K562 (cell line): ENCODE data around the gene HMGB3. TPM values are rescaled to one million over a fixed set of nuclear protein-coding genes. Genes with fewer than 3 reads are reported as not detected.
A peak's percentile ranks its signal among the peaks of the same experiment; 100 is the strongest.

ENCODE experiments used
- ATAC-seq: fragments of 200-7000 bp; cut with Tn5 transposase; 3 replicates; pipeline ENCODE4 v1.9.1; 2020; ENCODE audit warnings: moderate library complexity
- Bru-seq: library from RNA; stranded (reverse); fragments of 400-500 nt; gene quantifications from one replicate; lab custom pipeline; 2021; lab: Mats Ljungman, UMichigan
- BruChase-seq, 2 experiments: library from RNA; stranded (reverse); fragments of 400-500 nt; gene quantifications; one replicate each; lab custom pipeline; 2021; lab: Mats Ljungman, UMichigan
- BruUV-seq: library from RNA; stranded (reverse); fragments of 400-500 nt; replicated peaks from 2 replicates; lab custom pipeline; 2021; lab: Mats Ljungman, UMichigan
- CTCF ChIA-PET: fragments of 300-600 bp; formaldehyde crosslinking; extraction: SDS; loops from one replicate; lab custom pipeline; 2021; ENCODE audit warnings: low intra/inter-chr PET ratio; lab: Yijun Ruan, JAX
- POLR2A ChIA-PET: fragments of 300-600, 350-650 bp; sonication (Branson Sonifier 250); formaldehyde crosslinking; extraction: SDS; loops from one replicate; lab custom pipeline; 2021; ENCODE audit warnings: antibody characterized with exemption, inconsistent platforms; lab: Yijun Ruan, JAX
- DNase-seq, 4 experiments: peaks; one replicate each; pipeline versions ENCODE4 v3.0.0 to v3.0.0-alpha.2; 2011 to 2018; ENCODE audit warnings: low spot score in 3 of 4, mixed read lengths in 3 of 4; ENCODE audit errors: extremely low read depth in 1 of 4
- FAIRE-seq: peaks from 2 replicates; lab custom pipeline; 2011; peaks lifted over from hg19 to GRCh38; lab: Jason Lieb, UNC
- H2AFZ ChIP-seq: 2 replicates; pipeline ENCODE4 v1.6.0; 2011; ENCODE audit warnings: low read depth, low read length, control low read depth, inconsistent platforms
- H3K27ac ChIP-seq: fragments of 200-600 bp; 3 replicates; pipeline ENCODE4 v1.8.0; 2011; ENCODE audit warnings: low read depth, mild to moderate bottlenecking, control low read depth, inconsistent platforms, low read length, moderate library complexity, mixed read lengths; ENCODE audit errors: extremely low read depth
- H3K27me3 ChIP-seq, 2 experiments: fragments of 300-600 bp in 1 of 2; 2 replicates in 1 of 2; 3 replicates in 1 of 2; pipeline versions ENCODE4 v1.6.0 to v1.8.0; 2011; ENCODE audit warnings: inconsistent platforms in 2 of 2, low read length in 2 of 2, mild to moderate bottlenecking in 1 of 2, mixed read lengths in 1 of 2, moderate library complexity in 1 of 2; ENCODE audit not compliant: control insufficient read depth in 2 of 2, insufficient read depth in 2 of 2
- H3K36me3 ChIP-seq: fragments of 300-600 bp; 3 replicates; pipeline ENCODE4 v1.8.0; 2011; ENCODE audit warnings: mild to moderate bottlenecking, low read length, inconsistent platforms; ENCODE audit not compliant: control insufficient read depth, insufficient read depth
- H3K4me1 ChIP-seq, 2 experiments: fragments of 200-600 bp in 1 of 2; replicated peaks in 1 of 2; 2 replicates in 1 of 2; 3 replicates in 1 of 2; pipeline versions ENCODE4 v1.5.1 to v1.8.0; 2011; ENCODE audit warnings: inconsistent platforms in 2 of 2, low read length in 2 of 2, mild to moderate bottlenecking in 1 of 2, mixed read lengths in 1 of 2, moderate library complexity in 1 of 2; ENCODE audit not compliant: control insufficient read depth in 2 of 2, insufficient read depth in 2 of 2
- H3K4me2 ChIP-seq: 2 replicates; pipeline ENCODE4 v1.6.1; 2011; ENCODE audit warnings: low read length, control low read depth, inconsistent platforms, mixed read lengths; ENCODE audit not compliant: insufficient read depth
- H3K4me3 ChIP-seq: fragments of 200-600 bp; sonication (generic), shearing (Covaris generic); 2 replicates; pipeline ENCODE4 v1.5.1; 2016; ENCODE audit warnings: control low read depth, inconsistent platforms
- H3K79me2 ChIP-seq: fragments of 200-600 bp; 3 replicates; pipeline ENCODE4 v1.8.0; 2011; ENCODE audit warnings: low read length, inconsistent platforms; ENCODE audit not compliant: control insufficient read depth, insufficient read depth
- H3K9ac ChIP-seq, 2 experiments: 2 replicates each; pipeline versions ENCODE4 v1.6.0 to v1.6.1; 2011; ENCODE audit warnings: low read depth in 2 of 2, low read length in 2 of 2, control low read depth in 1 of 2, inconsistent platforms in 1 of 2, mild to moderate bottlenecking in 1 of 2, mixed read lengths in 1 of 2; ENCODE audit not compliant: insufficient read depth in 1 of 2
- H3K9me1 ChIP-seq: one replicate; pipeline ENCODE4 v1.6.0; 2011; ENCODE audit warnings: inconsistent platforms, mild to moderate bottlenecking, low read length, moderate library complexity; ENCODE audit not compliant: control insufficient read depth, insufficient read depth
- H3K9me3 ChIP-seq: replicated peaks from 2 replicates; pipeline ENCODE4 v1.5.1; 2011; ENCODE audit warnings: low read depth, low read length, inconsistent platforms; ENCODE audit not compliant: control insufficient read depth, insufficient read depth
- H4K20me1 ChIP-seq: replicated peaks from 2 replicates; pipeline ENCODE4 v1.6.1; 2011; ENCODE audit warnings: low read length, inconsistent platforms, mixed read lengths; ENCODE audit not compliant: control insufficient read depth, insufficient read depth
- ARID1B ChIP-seq: fragments of 450-650 bp; IDR thresholded peaks from 2 replicates; pipeline ENCODE4 v1.6.1; 2016; ENCODE audit warnings: antibody characterized with exemption, mild to moderate bottlenecking, inconsistent platforms
- BCOR ChIP-seq: fragments of 450-650 bp; IDR thresholded peaks from 2 replicates; pipeline ENCODE4 v1.6.1; 2016
- DNMT1 ChIP-seq: fragments of 450-650 bp; IDR thresholded peaks from 2 replicates; pipeline ENCODE4 v1.6.1; 2016; ENCODE audit warnings: antibody characterized with exemption, mild to moderate bottlenecking
- IFI16 ChIP-seq: fragments of 250-450 bp; sonication (Bioruptor Pico); IDR thresholded peaks from 2 replicates; pipeline ENCODE4 v2.1.2; 2022; ENCODE audit warnings: mild to moderate bottlenecking, inconsistent platforms
- LEF1 ChIP-seq: fragments of 450-650 bp; IDR thresholded peaks from 2 replicates; pipeline ENCODE4 v1.6.1; 2016; ENCODE audit warnings: mild to moderate bottlenecking
- NFYB ChIP-seq: IDR thresholded peaks from 2 replicates; pipeline ENCODE4 v1.6.1; 2011; ENCODE audit warnings: mild to moderate bottlenecking, moderate library complexity; ENCODE audit not compliant: insufficient read length; ENCODE audit errors: extremely low read depth
- POLR2G ChIP-seq: fragments of 200-400 bp; formaldehyde crosslinking; IDR thresholded peaks from 2 replicates; pipeline ENCODE4 v1.6.1; 2017; ENCODE audit warnings: low read depth, mild to moderate bottlenecking, antibody characterized with exemption, low read length, moderate library complexity
- STAT5A ChIP-seq: IDR thresholded peaks from 2 replicates; pipeline ENCODE4 v1.6.1; 2012; ENCODE audit warnings: low read length, inconsistent platforms, borderline replicate concordance
- ZNF239 ChIP-seq: fragments of 250-450 bp; sonication (Bioruptor Pico); IDR thresholded peaks from 2 replicates; pipeline ENCODE4 v1.4.0; 2020; ENCODE audit warnings: mild to moderate bottlenecking
- ZNF79 ChIP-seq: fragments of 250-450 bp; sonication (Bioruptor Pico); IDR thresholded peaks from 2 replicates; pipeline ENCODE4 v1.4.0; 2020; ENCODE audit warnings: low read depth, mild to moderate bottlenecking, moderate library complexity
- WGBS: fragments of 100-300 bp; shearing (Covaris generic); methylation state at CpG from one replicate; pipeline ENCODE4 v1.1.6; 2016; ENCODE audit warnings: low coverage, mixed read lengths; ENCODE audit not compliant: insufficient coverage; ENCODE audit errors: missing lambda C conversion rate; 5-methylcytosine and 5-hydroxymethylcytosine counted together
- in situ Hi-C: fragments of 300-500 bp; cut with MboI; formaldehyde crosslinking; loops from 4 replicates; pipeline ENCODE4 v1.15.0; 2018; ENCODE audit warnings: inconsistent platforms, mixed read lengths
- intact Hi-C: fragments of 100-400 bp; cut with micrococcal nuclease; formaldehyde crosslinking; loops from 2 replicates; pipeline ENCODE4 v1.14.2; 2022
- long read RNA-seq, 3 experiments: library from polyadenylated mRNA in 2 of 3; library from RNA in 1 of 3; unstranded in 2 of 3; stranded (forward) in 1 of 3; transcript quantifications; one replicate each; pipeline ENCODE4 v2.0.0, GENCODE V29; 2019 to 2022
- polyA minus RNA-seq, 3 experiments: library from RNA; depleted of rRNA, polyadenylated mRNA; stranded (reverse); fragments of >200 nt; gene quantifications; 2 replicates each; pipeline ENCODE4 v1.2.3, GENCODE V29; 2011
- polyA plus RNA-seq, 8 experiments: library from polyadenylated mRNA; depleted of rRNA in 4 of 8; stranded (reverse) in 5 of 8; unstranded in 3 of 8; fragments of >200 nt; fragmentation: Nextera tagmentation in 2 of 8; fragmentation: Illumina TruSeq in 1 of 8; extraction: Ambion mirVana in 2 of 8; extraction: Trizol in 1 of 8; gene quantifications; 2 replicates each; pipeline versions ENCODE4 v1.2.1 to v1.2.3, GENCODE V29; 2011 to 2014; ENCODE audit warnings: inconsistent platforms in 1 of 8, missing spikeins in 1 of 8
- total RNA-seq, 7 experiments: library from RNA; depleted of rRNA in 6 of 7; stranded (reverse); fragments of >200 nt in 6 of 7; fragmentation: Illumina TruSeq in 2 of 7; extraction: Trizol in 2 of 7; gene quantifications; 2 replicates each; pipeline versions ENCODE4 v1.2.1 to v1.2.3, GENCODE V29; 2011 to 2021; ENCODE audit warnings: low replicate concordance in 1 of 7
- TF ChIP-seq, protein P1 (sequence below): fragments of 450-650 bp; IDR thresholded peaks from 2 replicates; pipeline ENCODE4 v1.6.1; 2016; ENCODE audit warnings: mild to moderate bottlenecking
- TF ChIP-seq, protein P2 (sequence below), 2 experiments: IDR thresholded peaks; 2 replicates each; pipeline ENCODE4 v1.6.1; 2011; ENCODE audit warnings: borderline replicate concordance in 1 of 2, control low read depth in 1 of 2, low read depth in 1 of 2, low read length in 1 of 2, mild to moderate bottlenecking in 1 of 2, mixed read lengths in 1 of 2, moderate library complexity in 1 of 2; ENCODE audit not compliant: insufficient read depth in 1 of 2, insufficient read length in 1 of 2, poor library complexity in 1 of 2, severe bottlenecking in 1 of 2; ENCODE audit errors: extremely low read depth in 1 of 2

HMGB3 gene
- total RNA-seq (2011; cell fraction: chromatin; rRNA removed; ENCODE audit: low replicate concordance), result 8.8 and 18.0 TPM in 2 replicates
- 6.4 and 8.7 TPM in 2 replicates for total RNA-seq (2011; cell fraction: nucleolus; rRNA removed)
- total RNA-seq (2011; cell fraction: nucleoplasm; rRNA removed), result 11.2 and 14.2 TPM in 2 replicates
- total RNA-seq (2014; rRNA removed) (63.0 and 64.5 TPM in 2 replicates), total RNA-seq (2014; rRNA removed; fragmentation: Illumina TruSeq; extraction: Trizol) (117 and 155 TPM in 2 replicates), total RNA-seq (2015; rRNA removed; fragmentation: Illumina TruSeq; extraction: Trizol) (86.9 and 89.8 TPM in 2 replicates), total RNA-seq (2021) (61.4 and 71.7 TPM in 2 replicates), polyA plus RNA-seq (2011; rRNA removed) (21.6 and 36.7 TPM in 2 replicates), polyA plus RNA-seq (2014; fragmentation: Illumina TruSeq; extraction: Trizol) (168 and 175 TPM in 2 replicates), polyA plus RNA-seq (2014; fragmentation: Nextera tagmentation; extraction: Ambion mirVana) (100 to 1,000 TPM; 134 to 138 TPM), polyA plus RNA-seq (2014; rRNA removed) (90.5 and 118 TPM in 2 replicates), polyA minus RNA-seq (2011; rRNA and poly(A)+ RNA removed) (21.7 and 25.7 TPM in 2 replicates), Bru-seq, nascent RNA (percentile 93 among the genes with signal in this experiment), BruChase-seq, experiment 1, labeled RNA remaining after a 2-hour chase (percentile 87 among the genes with signal in this experiment), BruChase-seq, experiment 2, labeled RNA remaining after a 6-hour chase (percentile 90 among the genes with signal in this experiment)
- 3.4 and 7.9 TPM in 2 replicates for polyA plus RNA-seq (2011; cell fraction: cytosol; rRNA removed)
- polyA plus RNA-seq (2011; cell fraction: nucleus; rRNA removed), result 4.9 and 10.2 TPM in 2 replicates
- 55.3 and 91.8 TPM in 2 replicates for polyA plus RNA-seq (2012)
- polyA minus RNA-seq (2011; cell fraction: cytosol; rRNA and poly(A)+ RNA removed), result 9.4 and 16.1 TPM in 2 replicates
- polyA minus RNA-seq (2011; cell fraction: nucleus; rRNA and poly(A)+ RNA removed), result 6.7 and 11.9 TPM in 2 replicates
- long read RNA-seq, experiment 1, transcript HMGB3-201 (5 exons, 3,560 nt), result major isoform, 105 of 169 reads
- long read RNA-seq, experiment 1, partial matches to known transcripts, result 34 of 169 reads
- long read RNA-seq, experiment 1, other reads (novel, unspliced or antisense), result 29 of 169 reads
- long read RNA-seq, experiment 2, transcript HMGB3-201 (5 exons, 3,560 nt), result major isoform, 34 of 101 reads
- long read RNA-seq, experiment 2, partial matches to known transcripts, result 35 of 101 reads
- long read RNA-seq, experiment 2, other reads (novel, unspliced or antisense), result 27 of 101 reads
- long read RNA-seq, experiment 3, transcript HMGB3-201 (5 exons, 3,560 nt), result major isoform, 74 of 91 reads
- long read RNA-seq, experiment 3, partial matches to known transcripts, result 11 of 91 reads
- long read RNA-seq, experiment 3, other reads (novel, unspliced or antisense), result 6 of 91 reads

GRCh38 chrX:150982788-150983520 lies at the start of gene HMGB3:
Gene HMGB3 (plus strand): TSS chrX:150983335. CDS start chrX:150985600, 2,265 bp downstream.
- Histone ChIP-seq H3K27me3 (no peaks in the 10 kb centered on the region), H3K4me2 (peak within 1 kb of the TSS; percentile 25; the same call in 1 of the 2 replicates), H2AFZ (peak within 1 kb of the TSS; percentile 88), H3K9me3 (no peaks in the 10 kb centered on the region), H3K79me2 (peaks cover 13% of the 10 kb centered on the region), H4K20me1 (no peaks in the 10 kb centered on the region), H3K9me1 (no peaks in the 10 kb centered on the region), H3K4me3 (peak within 1 kb of the TSS; percentile 73), H3K27ac (peak within 1 kb of the TSS; percentile 82), H3K4me1 (peaks cover 7 to 11% of the 10 kb centered on the region in 2 experiments; a peak in 4 of 5 replicates), H3K36me3 (peaks cover 23% of the 10 kb centered on the region; the same call in 1 of the 3 replicates), H3K9ac (peak within 1 kb of the TSS; percentile 72 to 93; a peak in 3 of 4 replicates)
- intact Hi-C loops, result loop anchor here (5.0 kb wide), 1 partner anchor 86 kb away; the partner anchor contains the start of gene CD99L2
- BruUV-seq, result TSS peak; percentile 59
- DNase-seq (peak; percentile 92 to 95 (median 94)), ATAC-seq (peak; percentile 100), FAIRE-seq (peak; percentile 91)
- POLR2A ChIA-PET, result interaction anchor here (0.7 to 1.4 kb wide), 3 partner anchors 40 to 210 kb away, joined by 3 read pairs; no protein-coding TSS in a partner anchor
- CTCF ChIA-PET, result no interaction called here
- in situ Hi-C loops, result no loop called here
- 57% methylated on average over 17 of the region's 90 CpGs for WGBS
- TF ChIP-seq LEF1 (no peak), DNMT1 (no peak), NFYB (peak; percentile 63), ZNF239 (no peak), POLR2G (peak; percentile 87), BCOR (no peak), STAT5A (no peak), ZNF79 (no peak), ARID1B (no peak), IFI16 (CRISPR knock-in tag) (no peak)
- TF ChIP-seq, protein P1, sequence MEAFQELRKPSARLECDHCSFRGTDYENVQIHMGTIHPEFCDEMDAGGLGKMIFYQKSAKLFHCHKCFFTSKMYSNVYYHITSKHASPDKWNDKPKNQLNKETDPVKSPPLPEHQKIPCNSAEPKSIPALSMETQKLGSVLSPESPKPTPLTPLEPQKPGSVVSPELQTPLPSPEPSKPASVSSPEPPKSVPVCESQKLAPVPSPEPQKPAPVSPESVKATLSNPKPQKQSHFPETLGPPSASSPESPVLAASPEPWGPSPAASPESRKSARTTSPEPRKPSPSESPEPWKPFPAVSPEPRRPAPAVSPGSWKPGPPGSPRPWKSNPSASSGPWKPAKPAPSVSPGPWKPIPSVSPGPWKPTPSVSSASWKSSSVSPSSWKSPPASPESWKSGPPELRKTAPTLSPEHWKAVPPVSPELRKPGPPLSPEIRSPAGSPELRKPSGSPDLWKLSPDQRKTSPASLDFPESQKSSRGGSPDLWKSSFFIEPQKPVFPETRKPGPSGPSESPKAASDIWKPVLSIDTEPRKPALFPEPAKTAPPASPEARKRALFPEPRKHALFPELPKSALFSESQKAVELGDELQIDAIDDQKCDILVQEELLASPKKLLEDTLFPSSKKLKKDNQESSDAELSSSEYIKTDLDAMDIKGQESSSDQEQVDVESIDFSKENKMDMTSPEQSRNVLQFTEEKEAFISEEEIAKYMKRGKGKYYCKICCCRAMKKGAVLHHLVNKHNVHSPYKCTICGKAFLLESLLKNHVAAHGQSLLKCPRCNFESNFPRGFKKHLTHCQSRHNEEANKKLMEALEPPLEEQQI, result 0 out of 2 replicates have a peak, but pooled peaks have one; percentile 21
- TF ChIP-seq, protein P2, sequence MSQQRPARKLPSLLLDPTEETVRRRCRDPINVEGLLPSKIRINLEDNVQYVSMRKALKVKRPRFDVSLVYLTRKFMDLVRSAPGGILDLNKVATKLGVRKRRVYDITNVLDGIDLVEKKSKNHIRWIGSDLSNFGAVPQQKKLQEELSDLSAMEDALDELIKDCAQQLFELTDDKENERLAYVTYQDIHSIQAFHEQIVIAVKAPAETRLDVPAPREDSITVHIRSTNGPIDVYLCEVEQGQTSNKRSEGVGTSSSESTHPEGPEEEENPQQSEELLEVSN (IDR thresholded peaks at IDR 0.05; ENCODE audit: borderline replicate concordance in 1 of 2, extremely low read depth in 1 of 2, insufficient read depth in 1 of 2, insufficient read length in 1 of 2, low read depth in 1 of 2, low read length in 1 of 2, poor library complexity in 1 of 2, severe bottlenecking in 1 of 2), result peak in 1 of 2 experiments; percentile 61
